IPS-NIHi7 (cell line): ENCODE data around the gene GPC3.
A peak's percentile ranks its signal among the peaks of the same experiment; 100 is the strongest.
"Not testable (repeated sequence)": the region's sequence is repeated elsewhere in the genome, so short reads cannot be mapped to it uniquely, and the experiment has no call there.

Source experiments
- DNase-seq: peaks from one replicate; pipeline ENCODE4 v3.0.0; 2012; ENCODE audit warnings: mixed read lengths; ENCODE audit errors: extremely low spot score

Gene GPC3

DNA sequence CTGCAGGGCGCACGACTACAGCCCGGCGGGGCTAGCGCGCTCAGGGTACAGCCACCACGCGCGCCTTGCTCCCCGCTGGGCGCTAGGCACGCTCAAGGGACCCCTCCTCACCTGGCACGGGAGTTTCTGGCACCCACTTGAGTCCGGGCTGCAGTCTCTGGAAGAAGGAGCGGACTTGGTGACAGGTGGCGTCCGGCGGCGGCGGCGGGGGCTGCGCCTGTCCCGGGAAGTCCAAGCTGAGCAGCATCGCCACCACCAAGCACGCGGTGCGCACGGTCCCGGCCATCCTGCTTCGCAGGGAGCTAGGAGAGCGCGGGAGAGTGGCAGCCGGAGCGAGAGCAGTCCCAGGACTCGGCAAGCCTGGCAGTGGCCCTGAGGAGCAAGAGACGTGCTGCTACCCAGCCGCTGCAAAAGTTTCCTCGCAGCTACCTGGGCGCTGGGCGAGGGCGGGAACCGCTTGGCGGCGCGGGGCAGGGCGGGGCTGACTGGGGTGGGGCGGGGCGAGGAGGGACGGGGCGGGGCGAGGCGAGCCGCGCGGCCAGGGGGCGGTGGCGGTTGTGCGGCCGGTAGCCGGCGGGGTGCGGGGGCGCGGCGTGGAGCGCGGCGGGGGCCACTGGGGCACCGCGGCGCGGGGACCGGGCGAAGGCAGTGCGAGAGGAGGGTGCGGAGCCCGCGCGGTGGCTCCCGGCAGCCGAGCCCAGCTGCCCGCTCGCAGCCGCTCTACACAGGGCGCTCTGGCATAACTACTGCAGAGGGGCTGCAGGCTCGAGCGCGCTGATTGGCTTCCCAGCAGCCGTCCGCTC is at the start of gene GPC3:
Gene GPC3, minus strand, starts transcription at position 431 of the 803 bp plus-strand sequence.
- DNase-seq = peak; percentile 84

DNA sequence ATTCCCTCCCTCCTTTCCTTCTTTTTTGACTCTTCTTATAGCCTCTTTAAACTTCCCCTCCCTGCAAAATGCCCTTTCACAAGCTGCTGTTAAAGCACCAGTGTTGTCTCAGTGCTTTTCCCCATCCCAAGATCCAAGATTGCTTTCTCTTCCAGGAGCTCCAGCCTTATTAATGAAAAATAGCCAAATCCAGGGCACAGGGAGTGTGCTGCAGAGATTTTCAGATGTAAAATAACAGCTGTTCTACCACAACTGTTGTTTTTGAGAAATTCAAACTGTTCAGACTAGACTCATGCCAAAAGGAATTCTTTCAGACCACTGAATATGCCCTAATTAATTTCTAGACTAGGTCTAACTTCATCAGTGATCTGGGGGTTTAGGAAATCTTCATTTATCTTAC is 47.0 kb upstream of the GPC3 start:
- DNase-seq = no peak

DNA sequence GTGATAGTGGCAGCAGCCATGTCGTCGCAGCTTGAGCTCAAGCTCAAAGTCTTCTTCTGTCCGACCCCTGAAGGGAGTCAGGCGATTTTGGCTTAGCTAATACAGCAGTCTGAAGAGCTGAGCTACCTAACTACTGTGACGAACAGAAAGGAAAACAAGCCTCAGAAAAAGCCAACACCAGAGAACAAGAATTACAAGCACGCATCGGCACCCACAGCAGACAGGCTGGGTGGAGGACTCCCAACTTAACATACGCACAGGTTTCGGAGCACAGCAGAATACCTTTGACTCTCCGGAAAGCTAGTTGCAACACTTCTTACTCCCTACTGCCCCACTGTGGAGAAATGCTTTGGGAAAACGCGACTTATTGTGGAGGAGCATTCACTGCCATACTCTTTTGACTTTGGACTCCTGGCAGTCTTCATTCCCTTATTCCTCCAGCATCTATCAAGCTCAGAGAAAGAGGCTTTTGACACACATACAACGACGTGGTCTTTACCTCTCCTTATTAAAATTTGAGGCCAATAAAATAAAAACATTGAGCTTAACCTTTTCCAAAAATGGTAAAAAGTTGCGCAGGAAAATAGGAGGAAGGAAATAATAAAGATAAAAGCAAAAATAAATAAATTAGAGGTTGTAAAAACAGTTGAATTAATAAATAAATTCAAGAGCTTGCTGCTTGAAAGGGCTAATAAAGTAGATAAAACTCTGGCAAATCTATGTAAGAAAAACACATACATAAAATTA is 41.3 kb upstream of the GPC3 start:
- peak; percentile 83 for DNase-seq

DNA sequence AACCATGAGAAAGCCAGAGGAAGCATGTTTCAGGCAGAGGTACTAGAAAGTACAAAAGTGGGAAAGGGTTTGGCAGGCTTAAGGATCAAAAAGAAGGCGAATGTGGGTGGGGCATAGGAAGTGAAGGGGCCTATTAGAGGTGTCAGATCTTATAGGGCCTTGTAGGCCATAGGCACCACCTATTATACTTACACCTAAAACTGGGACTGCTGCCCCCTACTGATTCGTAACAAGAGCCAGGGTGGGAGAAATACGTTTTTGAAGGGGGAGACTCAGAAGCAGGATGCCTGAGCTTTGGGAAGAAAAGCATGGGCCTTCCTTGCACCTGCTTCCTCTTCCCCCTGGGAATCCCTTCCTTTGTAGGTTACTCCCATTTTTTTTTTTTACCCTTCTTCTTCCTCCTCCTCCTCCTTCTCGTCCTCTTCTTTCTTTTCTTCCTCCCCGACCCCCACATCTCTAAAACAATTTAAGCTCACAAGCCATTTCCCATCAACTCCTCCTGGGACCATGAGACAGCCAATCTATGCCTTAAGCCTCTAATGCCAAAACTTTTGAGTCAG is 40.7 kb upstream of the GPC3 start:
- DNase-seq = peak; percentile 60

DNA sequence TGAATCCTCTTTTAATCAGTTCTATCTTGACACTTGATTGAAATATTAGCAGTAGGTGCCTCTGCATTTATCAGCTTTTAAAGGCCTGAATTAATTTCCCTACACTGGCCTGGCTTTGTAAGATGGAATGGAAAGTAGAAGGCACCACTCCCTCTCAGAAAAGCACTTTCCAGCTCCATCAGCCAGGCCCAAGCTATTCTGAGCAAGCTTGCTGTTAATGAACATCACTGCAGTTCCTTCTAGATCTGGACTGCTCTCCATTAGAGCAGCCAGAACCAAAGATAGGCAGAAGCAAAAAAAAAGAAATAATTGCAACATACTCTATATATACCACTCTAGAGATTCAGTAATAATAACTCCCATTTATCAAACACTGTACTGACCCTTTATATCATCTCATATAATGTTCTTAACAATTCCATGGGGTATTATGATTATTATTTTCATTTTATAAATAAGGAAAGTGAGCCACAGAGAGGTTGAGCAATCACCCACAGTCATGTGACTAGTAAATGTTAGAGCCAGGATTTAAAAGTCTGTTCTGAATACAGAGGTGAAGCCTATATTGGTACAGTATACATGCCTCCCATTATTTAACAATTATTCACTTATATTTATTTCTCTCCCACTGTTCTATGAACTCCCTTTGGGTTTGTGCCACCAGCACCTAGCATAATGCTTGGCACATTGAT is 39.4 kb upstream of the GPC3 start:
- DNase-seq = no peak

DNA sequence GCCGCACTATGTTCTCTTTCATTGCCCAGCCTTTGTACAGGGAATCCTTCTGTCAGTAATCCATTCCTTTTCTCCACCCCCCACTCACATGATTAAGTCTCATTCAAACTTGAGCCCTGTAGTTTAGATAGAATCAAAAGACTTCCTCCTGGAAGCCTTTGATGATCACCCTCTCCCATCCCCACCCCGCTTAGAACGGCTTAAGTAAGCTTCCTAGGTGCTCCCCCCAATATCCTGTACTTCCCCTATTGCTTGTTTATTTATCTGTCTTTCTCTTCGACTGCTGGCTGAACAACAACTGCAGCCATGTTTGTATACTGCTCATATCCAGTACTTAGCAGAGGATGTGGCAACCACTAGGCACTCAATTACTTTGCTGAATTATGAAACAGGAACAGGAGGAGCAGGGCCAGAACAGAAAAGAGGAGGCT is 38.5 kb upstream of the GPC3 start:
- DNase-seq = no peak

DNA sequence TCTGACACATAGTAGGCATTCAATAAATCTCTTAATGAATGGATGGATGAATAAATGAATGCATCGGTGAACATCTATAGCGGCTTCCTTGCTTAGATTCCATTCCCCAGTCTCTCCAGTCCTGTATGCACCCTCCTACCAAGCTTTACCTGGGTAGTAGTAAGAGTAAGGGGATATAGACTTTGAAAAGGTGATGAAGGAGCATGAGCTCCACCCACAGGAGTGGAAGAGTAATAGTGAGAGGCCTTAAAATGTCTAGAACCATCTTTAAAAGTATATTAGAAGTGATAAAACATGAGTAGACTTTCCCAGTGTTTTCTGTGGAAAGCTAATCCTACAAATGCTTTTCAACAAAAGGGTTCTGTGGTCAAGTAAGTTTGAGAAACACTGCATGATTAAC is 35.5 kb upstream of the GPC3 start:
- DNase-seq = peak; percentile 63

DNA sequence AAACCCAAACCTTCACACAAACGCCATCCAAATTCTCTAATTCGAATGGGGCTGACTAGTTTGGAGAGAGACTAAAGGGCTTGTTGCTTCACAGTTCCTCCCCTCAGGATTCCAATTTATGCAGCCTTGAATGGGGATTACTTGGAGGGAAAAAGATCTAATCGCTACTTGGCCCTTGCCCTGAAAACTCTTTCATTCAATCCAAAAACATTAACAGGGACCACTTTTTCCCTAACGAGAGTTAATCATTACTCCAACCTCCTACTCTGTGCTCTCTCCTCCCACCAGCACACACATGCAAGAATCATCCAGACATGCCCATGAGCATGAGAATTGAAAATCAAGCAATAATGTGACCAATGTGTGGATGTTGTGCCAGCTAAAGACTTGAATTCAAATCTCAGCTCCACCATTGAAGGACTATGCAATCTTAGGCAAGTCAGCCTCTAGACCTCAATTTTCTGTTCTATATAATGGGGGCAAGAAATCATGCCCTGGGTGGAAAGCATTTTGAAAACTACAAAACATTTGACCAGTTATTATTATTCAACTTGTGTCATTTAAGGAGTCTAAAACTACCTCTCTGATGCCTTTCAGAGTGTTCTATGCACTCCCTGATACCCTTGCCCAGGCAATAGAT is 34.3 kb upstream of the GPC3 start:
- DNase-seq = no peak

DNA sequence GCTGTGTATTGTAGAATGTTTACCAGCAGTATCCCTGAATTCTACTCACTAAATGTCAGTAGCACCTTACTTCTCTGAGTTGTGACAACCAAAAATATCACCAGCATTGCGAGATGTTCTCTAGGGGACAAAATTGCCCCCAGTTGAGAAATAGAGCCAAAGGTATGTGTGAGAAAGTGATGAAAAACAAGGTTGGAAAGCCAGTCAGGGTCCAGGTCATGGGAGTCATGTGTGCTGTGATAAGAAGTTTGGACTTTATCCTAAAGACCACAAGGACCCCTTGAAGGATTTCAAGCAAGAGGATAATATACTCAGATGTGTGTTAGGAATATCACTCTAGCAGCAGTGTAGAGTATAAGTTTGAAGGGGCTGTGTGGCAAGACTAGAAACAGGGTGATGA is 30.9 kb upstream of the GPC3 start:
- DNase-seq = not testable (repeated sequence)

DNA sequence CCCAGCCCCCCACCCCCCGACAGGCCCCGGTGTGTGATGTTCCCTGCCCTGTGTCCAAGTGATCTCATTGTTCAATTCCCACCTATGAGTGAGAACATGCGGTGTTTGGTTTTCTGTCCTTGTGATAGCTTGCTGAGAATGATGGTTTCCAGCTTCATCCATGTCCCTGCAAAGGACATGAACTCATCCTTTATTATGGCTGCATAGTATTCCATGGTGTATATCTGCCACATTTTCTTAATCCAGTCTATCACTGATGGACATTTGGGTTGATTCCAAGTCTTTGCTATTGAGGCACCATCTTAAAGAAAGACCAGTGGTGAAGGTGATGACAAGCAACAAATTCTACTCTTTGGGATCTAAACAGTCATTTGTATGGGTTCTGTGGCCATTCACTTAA is 30.1 kb upstream of the GPC3 start:
- DNase-seq = not testable (repeated sequence)

DNA sequence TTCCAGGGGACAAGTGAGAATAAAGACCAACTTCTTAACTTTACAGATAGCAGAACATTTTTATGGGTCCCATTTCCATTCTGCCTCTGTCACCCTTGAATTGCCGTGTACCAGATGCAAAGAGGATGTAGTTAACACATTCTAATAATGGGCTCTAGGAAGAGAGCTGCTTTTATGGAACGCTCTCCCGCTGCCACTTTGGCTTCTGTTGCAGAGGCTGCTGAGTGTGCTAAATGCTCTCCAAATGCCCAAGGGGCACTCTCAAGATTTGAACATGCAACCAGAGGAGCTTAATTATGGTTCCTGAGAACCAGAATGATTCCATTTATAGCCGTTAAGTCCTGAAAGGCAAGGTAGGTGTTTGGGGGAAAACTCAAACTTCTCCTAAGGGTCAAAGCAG is 28.1 kb upstream of the GPC3 start:
- no peak for DNase-seq

DNA sequence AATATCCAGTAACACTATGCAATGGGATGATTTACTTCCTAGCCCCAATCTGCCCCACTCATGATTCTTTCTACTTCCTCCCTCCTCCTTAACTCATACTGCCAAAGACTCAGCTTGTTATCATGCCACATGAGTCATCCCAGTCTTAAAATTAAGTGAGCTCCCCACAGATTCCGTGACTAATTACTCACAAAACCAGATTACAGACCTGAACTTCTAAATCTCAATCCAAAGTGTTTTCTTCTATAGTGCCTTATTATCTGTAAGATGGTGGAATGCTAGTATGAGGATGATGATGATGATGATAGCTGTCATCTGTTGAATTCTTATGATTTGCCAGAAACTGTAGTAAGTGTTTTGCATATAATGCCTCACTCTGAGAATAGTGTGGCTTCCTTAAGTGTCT is 27.7 kb upstream of the GPC3 start:
- DNase-seq = no peak

DNA sequence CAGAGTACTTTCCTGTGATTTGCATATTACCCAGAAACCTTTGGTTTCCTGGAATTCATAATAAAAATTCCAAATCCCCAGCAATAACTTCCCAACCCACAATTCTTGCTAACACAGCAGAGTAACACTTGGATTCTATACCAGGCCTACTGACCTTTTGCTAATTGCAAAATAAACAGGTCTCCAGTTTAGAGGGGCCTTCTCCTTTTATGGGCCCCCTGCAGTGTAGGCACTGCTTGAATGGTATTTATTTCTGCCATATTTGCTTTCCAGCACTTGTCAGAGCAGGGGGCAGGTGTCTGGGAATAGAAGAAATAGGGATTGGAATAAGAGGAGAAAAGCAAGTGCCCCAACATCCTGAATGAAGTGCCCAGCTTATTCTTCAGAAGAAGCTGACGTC is 25.3 kb upstream of the GPC3 start:
- no peak for DNase-seq

DNA sequence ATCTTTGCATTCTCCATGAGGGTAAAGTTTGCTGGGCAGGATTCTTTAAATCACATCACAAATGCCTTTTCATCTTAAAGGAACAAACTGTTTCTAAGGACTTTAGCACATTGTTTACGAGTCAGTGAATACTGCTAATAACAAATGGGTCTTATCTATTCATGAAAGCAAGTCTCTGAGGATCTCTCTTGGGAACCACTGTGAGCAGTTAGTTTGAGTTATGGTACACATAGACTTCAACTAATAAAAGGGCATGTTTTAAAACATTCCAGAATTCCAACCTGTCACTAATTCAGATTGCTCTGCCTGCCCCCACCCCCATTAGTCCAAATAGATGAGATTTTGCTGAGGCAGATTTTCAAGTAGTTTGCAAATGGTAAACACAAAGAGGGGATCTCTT is 22.3 kb upstream of the GPC3 start:
- DNase-seq = no peak

DNA sequence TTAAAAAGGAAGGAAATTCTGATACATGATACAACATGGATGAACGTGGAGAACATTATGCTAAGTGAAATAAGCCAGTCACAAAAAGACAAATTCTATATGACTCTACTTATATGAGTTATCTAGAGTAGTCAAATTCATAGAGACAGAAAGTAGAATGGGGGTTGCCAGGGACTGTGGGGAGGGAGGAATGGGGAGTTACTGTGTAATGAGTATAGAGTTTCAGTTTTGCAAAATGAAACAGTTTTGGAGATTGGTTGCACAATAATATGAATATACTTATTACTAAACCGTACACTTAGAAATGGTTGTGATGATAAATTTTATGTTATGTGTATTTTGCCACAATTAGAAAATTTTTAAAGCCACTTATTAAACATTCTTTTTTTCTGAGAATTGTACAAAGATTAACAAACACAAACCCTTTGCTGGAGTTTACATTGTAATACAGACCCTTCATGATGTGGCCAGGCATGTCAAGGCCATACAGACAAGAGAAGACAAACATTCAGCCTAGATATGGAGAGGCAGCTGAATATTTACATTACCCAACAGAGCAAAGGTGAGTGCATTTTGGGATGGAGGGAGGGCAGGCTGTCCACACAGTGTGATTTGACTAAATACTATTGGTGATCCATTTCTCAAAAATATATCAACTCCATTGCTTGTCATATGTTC is 21.2 kb upstream of the GPC3 start:
- no peak for DNase-seq

DNA sequence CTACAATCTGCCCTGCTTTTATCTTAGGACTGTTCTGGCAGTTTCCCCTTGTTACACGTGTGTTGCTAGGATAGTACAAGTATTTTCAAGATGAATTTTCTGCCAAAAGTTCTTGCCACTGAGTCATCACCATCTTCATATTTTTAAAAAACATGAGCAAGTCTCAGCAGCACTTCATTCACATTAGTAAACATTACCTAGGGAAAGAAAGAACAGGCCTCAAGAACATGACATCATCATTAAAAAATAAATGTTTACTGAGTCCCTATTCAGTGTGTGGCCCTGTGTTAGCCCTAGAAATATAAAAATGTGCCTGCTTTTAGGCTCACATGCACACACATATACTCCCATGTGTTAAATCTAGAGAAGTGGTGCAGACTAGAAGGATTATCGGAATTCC is 18.7 kb upstream of the GPC3 start:
- DNase-seq = no peak

DNA sequence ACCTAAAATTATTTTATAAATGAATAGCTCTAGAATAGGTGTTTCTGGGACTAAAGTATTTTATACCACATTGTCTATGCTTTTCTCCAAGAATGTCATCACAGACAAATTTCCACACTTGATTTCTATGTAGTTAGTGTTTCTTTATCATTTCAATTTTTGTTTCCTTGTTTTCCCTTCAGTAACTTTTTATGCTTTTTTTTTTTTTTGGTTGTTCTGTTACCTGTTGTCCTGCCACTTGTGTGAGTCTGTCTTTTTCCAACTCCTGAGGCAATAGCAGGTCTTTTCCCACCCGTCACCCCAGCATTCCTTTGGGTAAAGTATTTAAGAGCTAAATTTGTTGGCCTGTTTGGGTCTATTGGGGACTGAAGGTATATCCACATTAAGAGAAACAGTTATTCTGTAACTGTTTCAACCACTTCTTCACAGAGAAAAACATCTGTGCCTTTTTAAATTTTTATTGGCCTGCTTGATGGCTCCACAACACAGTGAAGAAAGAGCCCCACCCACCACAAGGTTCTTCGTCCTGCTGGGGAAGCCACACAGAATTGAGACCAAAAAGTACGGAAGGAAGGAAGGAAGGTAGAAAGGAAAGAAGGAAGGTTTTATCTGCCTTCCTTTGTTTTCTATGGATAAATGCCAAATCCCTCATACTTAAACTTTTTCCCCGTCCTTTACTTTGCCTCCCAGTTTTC is 17.7 kb upstream of the GPC3 start:
- no peak for DNase-seq

DNA sequence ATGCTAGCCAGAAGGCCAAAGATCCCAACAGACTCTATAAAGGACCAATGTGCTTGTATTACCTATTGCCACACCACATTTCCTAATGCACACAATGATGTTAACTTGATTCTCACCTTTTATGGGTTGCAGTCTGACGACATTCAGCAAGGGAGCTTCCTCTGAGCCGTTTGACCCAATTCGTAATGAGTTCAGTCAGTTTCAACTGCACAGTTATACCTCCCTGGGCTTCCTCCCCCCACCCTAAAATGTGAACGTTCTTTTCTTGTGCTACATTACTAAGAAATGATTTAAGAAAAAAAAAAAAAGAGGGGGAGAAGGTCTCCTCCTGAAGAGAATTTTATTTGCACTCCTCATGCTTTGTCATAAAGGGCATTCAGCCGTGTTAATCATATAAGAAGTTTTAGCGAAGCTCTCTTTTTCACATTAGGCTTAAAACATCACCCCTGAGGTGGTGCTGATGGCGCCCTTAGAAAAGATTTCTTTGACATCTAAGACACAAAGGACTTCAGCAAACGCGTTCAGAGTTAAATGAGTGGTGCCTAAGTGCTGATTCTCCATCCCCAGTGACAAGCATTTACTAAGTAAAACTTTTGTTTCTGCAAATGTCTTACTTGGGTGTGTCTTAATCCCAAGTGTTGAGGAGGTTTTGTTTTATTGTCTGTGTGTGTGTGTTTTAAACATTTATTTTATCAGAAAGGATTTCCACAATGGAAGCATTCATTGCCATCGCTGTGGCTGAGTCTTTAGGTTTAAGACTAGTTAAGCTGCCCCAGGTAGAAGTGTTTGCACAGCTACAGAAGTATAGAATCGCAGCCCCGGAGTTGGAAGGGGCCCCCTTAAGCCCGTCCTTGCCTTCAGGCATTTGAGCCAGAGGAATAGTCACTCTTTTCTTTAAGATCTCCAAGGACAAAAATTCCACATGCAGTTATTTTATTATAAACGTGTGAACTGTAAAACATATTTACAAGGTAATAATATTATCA is 15.2 kb upstream of the GPC3 start:
- DNase-seq = no peak

DNA sequence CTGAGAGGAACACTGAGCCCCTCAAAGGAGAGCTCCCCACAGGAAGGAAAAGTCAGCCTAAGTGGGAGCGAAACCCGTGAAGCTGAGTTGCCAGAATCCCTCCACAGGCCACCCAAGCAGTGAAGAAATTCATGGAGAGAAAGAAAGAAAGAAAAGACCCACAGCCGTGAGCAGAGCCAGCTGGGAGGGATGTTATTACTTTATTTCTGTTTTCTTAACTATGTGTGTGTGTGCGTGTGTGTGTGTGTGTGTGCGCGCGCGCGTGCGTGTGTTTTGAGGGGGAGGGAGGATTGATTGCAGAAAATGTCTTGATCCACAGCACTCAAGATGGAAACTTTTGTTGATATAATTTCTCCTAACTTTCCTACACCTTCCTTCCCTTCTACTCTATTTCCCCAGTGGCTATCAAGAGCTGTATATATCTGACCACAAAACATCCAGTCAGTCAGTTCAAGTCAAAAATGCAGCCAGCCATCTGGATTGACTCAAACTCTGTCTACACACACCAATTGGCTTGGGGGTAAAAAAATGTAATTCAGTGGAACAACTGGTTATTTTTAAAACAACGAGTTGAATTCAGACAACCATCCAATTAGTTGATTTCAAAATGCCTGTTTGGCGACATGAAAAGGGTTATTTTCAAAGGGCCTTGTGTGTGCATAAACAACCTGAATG is 13.8 kb upstream of the GPC3 start:
- no peak for DNase-seq
